Measurements from ENCODE around the gene UBQLNL.

DNA sequence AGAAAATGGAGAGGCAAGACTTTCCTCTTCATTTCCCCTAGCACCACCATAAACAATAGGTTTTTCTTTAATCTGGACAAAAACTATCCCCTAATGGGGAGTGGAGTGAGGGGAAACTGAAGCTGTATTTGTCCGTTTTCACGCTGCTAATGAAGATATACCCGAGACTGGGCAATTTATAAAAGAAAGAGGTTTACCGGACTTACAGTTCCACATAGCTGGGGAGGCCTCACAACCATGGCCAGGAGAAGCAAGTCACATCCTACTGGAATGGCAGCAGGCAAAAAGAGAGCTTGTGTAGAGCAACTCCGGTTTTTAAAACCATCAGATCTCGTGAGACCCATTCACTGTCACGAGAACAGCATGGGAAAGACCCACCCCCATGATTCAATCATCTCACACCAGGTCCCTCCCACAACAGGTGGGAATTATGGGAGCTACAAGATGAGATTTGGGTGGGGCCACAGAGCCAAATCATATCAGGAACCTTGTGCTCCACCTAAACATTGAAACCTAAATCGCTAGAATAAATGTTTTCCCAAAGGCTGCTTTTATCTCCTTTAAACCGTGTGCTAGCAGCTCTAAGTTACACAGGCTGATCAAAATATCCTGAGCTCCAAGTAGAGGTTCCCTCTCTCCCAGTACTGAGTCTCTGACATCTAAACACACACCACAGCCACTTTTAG lies 11.0 kb downstream of the UBQLNL start:
- TF ChIP-seq, protein P1, sequence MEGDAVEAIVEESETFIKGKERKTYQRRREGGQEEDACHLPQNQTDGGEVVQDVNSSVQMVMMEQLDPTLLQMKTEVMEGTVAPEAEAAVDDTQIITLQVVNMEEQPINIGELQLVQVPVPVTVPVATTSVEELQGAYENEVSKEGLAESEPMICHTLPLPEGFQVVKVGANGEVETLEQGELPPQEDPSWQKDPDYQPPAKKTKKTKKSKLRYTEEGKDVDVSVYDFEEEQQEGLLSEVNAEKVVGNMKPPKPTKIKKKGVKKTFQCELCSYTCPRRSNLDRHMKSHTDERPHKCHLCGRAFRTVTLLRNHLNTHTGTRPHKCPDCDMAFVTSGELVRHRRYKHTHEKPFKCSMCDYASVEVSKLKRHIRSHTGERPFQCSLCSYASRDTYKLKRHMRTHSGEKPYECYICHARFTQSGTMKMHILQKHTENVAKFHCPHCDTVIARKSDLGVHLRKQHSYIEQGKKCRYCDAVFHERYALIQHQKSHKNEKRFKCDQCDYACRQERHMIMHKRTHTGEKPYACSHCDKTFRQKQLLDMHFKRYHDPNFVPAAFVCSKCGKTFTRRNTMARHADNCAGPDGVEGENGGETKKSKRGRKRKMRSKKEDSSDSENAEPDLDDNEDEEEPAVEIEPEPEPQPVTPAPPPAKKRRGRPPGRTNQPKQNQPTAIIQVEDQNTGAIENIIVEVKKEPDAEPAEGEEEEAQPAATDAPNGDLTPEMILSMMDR (IDR thresholded peaks at IDR 0.05), result no peak
- TF ChIP-seq POLR2A (IDR thresholded peaks at IDR 0.05), result no peak
